ENCODE measurements around the gene ATAD2B. TPM values are rescaled to one million over a fixed set of nuclear protein-coding genes. Genes with fewer than 3 reads are reported as not detected.

Gene ATAD2B
- polyA plus RNA-seq, 1 experiment: 1.5 TPM

GRCh38 chr2:23835423-23835822, 91.5 kb downstream of the ATAD2B start:
- H3K36me3 ChIP-seq (ENCODE audit: control insufficient read depth, insufficient read depth, low read length): 0 out of 2 replicates have a peak, but pooled peaks cover 1% of the 10 kb centered on the region
- H3K4me3 ChIP-seq (ENCODE audit: low read depth, low read length): no peak overlapping the region
- ChIA-PET POLR2A (no interaction called here), CTCF (interaction anchor here (1.1 to 2.5 kb wide), 4 partner anchors 11 to 249 kb away, joined by 3 to 11 read pairs (median 4); partner anchors contain the start of gene ATAD2B)
- DNase-seq (ENCODE audit: low read depth): no peak
- no peaks in the 10 kb centered on the region for H3K27me3 ChIP-seq (ENCODE audit: control insufficient read depth, insufficient read depth, low read length)
- no peak for TF ChIP-seq CTCF (IDR thresholded peaks at IDR 0.05; ENCODE audit: insufficient read depth, low read depth, low read length)

- ChIA-PET POLR2A (no interaction called here), CTCF (interaction anchor here (1.1 kb wide), 1 partner anchor 255 kb away, joined by 5 read pairs; no protein-coding TSS in a partner anchor)
- Histone ChIP-seq H3K4me3 (ENCODE audit: low read depth, low read length) (no peak overlapping the region), H3K27me3 (ENCODE audit: control insufficient read depth, insufficient read depth, low read length) (no peaks in the 10 kb centered on the region), H3K36me3 (ENCODE audit: control insufficient read depth, insufficient read depth, low read length) (no peaks in the 10 kb centered on the region)
- no peak for TF ChIP-seq CTCF (IDR thresholded peaks at IDR 0.05; ENCODE audit: insufficient read depth, low read depth, low read length)
- no peak for DNase-seq (ENCODE audit: low read depth)
Observed at GRCh38 chr2:23828986-23829385, 97.9 kb downstream of the ATAD2B start.

- H3K27me3 ChIP-seq (ENCODE audit: control insufficient read depth, insufficient read depth, low read length): no peaks in the 10 kb centered on the region
- POLR2A ChIA-PET: no interaction called here
- no peak overlapping the region for H3K4me3 ChIP-seq (ENCODE audit: low read depth, low read length)
- DNase-seq (ENCODE audit: low read depth): no peak
- H3K36me3 ChIP-seq (ENCODE audit: control insufficient read depth, insufficient read depth, low read length): no peaks in the 10 kb centered on the region
- no peak for TF ChIP-seq CTCF (IDR thresholded peaks at IDR 0.05; ENCODE audit: insufficient read depth, low read depth, low read length)
- CTCF ChIA-PET: interaction anchor here (1.1 to 1.3 kb wide), 2 partner anchors 97 to 255 kb away, joined by 3 to 5 read pairs; no protein-coding TSS in a partner anchor
Observed at GRCh38 chr2:23828256-23828980, 98.5 kb downstream of the ATAD2B start.

GRCh38 chr2:23827287-23827686, 99.6 kb downstream of the ATAD2B start:
- POLR2A ChIA-PET: no interaction called here
- no peak overlapping the region for H3K4me3 ChIP-seq (ENCODE audit: low read depth, low read length)
- H3K36me3 ChIP-seq (ENCODE audit: control insufficient read depth, insufficient read depth, low read length): no peaks in the 10 kb centered on the region; the same call in 1 of the 2 replicates
- no peaks in the 10 kb centered on the region for H3K27me3 ChIP-seq (ENCODE audit: control insufficient read depth, insufficient read depth, low read length)
- DNase-seq (ENCODE audit: low read depth): no peak
- CTCF ChIA-PET: interaction anchor here (1.3 to 2.1 kb wide), 2 partner anchors 98 to 257 kb away, joined by 3 to 9 read pairs; partner anchors contain the start of gene TP53I3
- no peak for TF ChIP-seq CTCF (IDR thresholded peaks at IDR 0.05; ENCODE audit: insufficient read depth, low read depth, low read length)

GRCh38 chr2:23826771-23827170, 100.2 kb downstream of the ATAD2B start:
- ChIA-PET CTCF (interaction anchor here (1.1 to 2.1 kb wide), 2 partner anchors 234 to 258 kb away, joined by 3 to 9 read pairs; partner anchors contain the start of gene TP53I3), POLR2A (no interaction called here)
- no peak for TF ChIP-seq CTCF (IDR thresholded peaks at IDR 0.05; ENCODE audit: insufficient read depth, low read depth, low read length)
- Histone ChIP-seq H3K36me3 (ENCODE audit: control insufficient read depth, insufficient read depth, low read length) (no peaks in the 10 kb centered on the region; the same call in 1 of the 2 replicates), H3K4me3 (ENCODE audit: low read depth, low read length) (no peak overlapping the region), H3K27me3 (ENCODE audit: control insufficient read depth, insufficient read depth, low read length) (no peaks in the 10 kb centered on the region)
- DNase-seq (ENCODE audit: low read depth): no peak
